NCI-H526 (cell line): ENCODE results near the gene PDK2.

Source experiments
- DNase-seq, 2 experiments: peaks; one replicate each; lab custom pipeline; 2025; lab: John Stamatoyannopoulos, UW

PDK2 gene

GRCh38 chr17:50094753-50095619 lies at the start of gene PDK2:
Gene PDK2 (plus strand): TSS chr17:50095351. CDS start chr17:50095436, 85 bp downstream.
- peak; percentile 90 to 98 for DNase-seq

- DNase-seq: no peak
These were observed 49.0 kb upstream of the PDK2 start for GRCh38 chr17:50046179-50046578.

GRCh38 chr17:50046667-50047066 lies 48.5 kb upstream of the PDK2 start:
- no peak for DNase-seq

DNA sequence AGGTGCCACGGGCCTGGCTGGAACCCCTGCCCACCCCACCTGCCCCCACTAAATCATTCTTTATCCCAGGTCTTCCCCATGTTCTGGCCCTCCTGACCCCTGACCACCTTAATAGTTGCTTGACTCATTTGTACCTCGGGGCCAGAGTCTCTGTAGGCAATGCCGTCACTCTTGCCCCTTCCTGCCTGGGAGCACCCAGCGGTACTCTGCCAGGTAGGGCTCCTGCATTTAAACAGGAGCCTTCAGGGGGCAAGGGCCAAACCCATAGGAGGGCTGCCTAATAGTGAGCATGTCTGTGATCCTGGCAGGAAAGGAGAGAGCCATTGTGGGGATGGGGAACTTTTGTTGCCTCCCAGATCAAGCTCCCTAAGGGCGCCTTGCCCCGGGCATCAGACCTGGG lies 48.1 kb upstream of the PDK2 start:
- DNase-seq: no peak

DNA sequence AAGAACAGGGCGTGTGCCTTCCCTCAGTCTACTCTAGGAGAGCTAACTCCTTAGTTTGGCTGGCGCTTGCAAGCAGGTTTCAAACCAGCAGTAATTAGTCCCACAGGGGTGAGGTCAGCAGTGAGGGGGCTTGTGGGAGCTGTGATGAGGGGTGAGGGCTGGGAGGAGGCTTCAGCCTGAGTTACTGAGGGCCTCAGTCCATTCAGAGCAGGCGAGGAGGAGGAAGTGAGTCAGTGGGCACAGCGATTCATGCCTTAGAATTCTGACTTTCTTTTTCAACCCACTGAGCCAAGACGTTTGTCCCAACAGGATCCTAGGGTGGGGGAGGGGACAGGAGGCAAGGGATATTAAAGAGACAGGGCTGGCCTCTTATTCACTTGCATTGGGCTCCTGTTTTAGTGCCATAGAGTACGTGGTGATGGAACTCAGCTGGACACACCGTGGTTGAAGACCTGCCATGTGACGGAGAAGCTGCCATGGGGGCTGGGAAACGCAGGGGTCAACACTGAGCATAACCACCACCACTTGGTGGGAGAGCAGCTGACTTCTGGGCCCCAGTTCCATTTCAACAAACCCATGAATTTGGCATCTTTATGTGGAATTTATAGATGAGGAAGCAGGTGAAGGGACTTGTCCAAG lies 47.5 kb upstream of the PDK2 start:
- no peak for DNase-seq

- no peak for DNase-seq
These were observed 46.9 kb upstream of the PDK2 start for GRCh38 chr17:50048146-50048720.

DNA sequence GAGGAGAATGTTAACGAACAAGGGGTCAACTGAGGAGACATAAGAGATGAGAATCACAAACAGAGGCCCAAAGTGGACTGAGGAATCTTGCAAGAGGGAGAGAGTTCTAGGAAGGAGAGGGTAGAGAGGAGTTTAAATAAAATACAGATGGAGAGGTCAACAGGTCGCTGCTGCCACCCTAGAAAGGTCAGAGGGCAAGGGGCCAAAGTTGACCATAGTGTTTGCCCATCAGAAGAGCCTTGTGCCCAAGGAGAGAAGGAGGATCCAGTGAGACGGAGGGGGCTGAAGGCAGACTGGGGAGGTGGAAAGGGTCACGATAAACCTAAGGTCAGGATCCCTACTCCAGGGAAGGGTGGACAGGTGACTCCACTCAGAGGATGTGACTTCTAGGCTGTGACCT lies 46.2 kb upstream of the PDK2 start:
- no peak for DNase-seq

DNA sequence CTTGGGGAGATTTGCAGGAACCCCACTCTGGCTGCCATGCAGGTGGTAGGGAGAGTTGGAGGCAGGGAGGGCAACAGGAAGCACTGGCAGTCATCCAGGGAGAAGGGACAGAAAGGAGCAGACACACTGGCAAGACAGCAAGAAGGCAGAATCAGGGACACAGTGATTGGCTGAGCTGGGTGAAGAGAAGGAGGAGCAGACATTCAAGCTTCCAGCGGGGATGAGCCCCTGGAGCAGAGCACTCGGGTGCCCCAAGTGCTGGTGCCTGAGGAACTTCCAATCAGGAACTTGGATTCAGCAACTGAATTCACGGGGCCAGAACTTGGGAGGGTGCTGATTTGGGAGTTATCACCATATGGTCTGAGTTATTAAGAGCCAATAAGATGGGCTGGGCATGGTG lies 45.5 kb upstream of the PDK2 start:
- DNase-seq: no peak

GRCh38 chr17:50050431-50051032 lies 44.6 kb upstream of the PDK2 start:
- no peak for DNase-seq

DNA sequence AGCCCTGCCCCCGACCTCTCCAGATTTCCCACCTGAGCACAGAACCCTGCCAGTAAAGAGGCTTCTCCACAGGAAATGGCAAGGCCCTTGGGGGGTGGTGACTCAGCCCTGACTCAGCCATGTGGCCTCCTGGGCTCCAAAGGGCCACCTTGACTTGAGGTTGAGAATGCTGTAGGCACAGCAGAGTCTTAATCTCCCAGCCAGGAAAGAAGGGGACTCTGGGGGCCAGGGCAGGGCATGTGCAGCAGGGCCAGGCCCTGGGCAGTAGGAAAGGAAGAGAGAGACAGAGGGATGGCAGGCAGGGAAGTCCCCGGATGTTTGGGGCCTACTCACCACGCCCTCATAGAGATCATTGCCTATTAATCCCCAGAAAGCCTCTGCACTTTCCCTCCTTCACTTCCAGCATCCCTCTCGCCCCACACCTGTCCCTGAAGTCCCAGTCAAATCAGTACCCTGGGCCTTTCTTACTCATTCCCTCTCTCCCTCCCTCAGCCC lies 44.0 kb upstream of the PDK2 start:
- no peak for DNase-seq

DNA sequence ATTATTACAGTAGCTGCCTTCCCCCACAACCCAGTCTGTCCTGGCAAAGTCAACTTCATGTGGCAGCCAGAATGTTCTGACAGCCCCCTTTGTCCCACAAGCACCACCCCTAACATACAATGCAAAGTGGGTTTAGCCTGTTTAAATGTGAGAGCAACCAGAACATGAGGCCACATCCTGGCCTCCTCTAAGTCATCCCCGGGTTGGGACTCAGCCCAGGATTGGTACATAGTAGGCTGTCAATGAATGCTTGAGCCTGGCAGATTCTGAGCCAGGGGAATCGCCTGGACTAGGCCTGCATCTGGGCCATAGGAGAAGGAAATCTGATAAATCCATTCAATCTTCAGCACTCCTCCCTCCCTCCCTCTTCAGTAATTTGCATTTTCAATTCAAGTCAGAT lies 43.5 kb upstream of the PDK2 start:
- DNase-seq: no peak

GRCh38 chr17:50052241-50052796 lies 42.8 kb upstream of the PDK2 start:
- peak; percentile 55 to 79 for DNase-seq

DNA sequence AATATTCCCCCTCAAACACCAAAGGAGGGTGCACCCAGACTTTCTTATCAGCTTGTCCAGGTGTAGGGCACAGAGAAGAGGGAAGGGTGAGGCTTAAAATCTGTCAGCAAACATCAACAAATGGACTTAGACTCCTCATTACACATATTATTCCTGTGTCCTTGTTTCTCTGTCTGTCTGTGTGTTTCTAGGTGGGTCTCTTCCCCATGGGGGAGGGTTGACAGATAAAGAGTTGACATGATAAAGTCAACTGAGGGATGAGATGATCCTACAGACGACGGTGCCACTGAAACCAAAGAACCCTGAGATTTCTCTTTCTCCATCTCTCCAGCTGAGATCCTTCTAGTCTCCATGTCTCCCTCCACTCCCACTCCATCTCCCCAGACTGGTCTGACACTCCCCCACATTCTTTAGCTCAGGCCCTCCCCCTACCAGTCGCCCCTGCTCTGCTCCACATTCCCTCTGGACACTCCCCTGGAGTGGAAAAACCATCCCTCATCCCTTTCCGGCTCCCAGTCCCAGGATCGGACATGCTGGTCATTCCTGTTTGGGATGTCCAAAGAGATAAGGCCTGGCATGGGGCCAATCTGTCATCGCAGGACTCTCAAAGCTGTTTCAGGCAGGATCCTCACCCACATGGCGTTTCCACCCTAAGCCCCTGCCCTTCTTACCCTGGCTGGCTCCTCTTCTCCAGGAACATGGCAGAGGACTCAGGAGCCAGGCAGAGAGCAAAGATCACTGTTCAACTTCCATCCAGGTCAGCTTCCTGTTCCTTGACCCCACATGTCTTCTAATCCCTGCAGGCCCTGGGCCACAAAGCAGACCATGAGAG lies 42.1 kb upstream of the PDK2 start:
- DNase-seq: no peak

- DNase-seq: no peak
These were observed 41.5 kb upstream of the PDK2 start for GRCh38 chr17:50053654-50053960.

DNA sequence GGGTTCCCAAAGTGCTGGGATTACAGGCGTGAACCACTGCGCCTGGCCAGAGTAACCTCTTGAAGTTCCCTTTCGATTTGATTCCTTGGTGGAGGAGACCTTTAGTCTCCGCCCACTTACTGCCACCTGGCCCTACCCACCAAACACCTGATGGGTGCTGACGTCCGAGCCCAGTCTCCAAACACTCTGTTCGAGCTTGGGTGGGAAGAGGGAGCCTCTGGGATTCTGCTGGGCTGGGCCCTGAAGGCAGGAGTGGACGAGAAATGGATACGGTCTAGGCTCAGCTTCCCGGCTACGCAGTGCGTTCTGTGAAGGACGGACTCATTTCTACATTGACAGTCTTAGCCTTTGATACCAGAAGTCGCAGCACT lies 40.1 kb upstream of the PDK2 start:
- DNase-seq: peak; percentile 87 to 90

DNA sequence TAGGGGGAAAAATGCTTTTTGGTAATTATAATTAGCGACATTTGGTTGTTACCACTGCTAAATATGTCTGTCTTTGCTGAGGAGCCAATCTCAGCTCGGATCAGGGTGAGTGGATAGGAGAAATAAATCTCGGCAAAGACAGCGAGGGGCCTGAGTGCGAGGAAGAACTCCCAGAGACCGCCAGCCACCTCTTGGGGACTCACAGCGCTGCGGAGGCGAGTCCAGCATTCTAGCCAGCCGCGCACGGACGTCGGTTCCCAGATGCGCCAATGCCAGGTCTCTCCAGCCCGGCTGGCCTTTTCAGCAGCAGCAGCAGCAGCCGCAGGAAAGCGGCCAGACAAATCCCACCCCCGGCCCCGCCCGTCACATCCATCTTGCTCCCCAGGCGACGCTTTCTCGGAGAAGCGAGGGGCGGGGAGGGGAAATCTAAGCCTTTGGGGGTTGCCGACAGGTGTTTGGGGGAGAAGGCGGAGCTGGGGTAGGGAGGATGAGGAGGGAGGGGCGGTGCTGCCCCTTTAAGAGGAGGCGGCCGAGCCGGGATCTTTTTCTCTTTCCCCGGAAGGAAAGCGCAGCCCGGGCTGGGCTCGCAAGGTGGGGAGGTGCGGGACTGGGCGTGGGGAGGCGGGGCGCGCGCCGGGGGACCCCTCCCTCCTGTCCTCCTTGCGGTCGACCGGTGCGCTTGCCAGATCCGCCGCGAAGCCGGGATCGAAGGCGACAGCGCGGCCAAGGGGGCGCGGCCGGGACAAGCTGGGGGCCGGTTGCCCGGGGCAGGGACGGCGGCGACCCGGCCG lies 39.5 kb upstream of the PDK2 start, which contains the start of gene ITGA3:
ITGA3 (plus strand) TSS at position 685 of the 791 bp plus-strand sequence. CDS start 330 bp downstream, outside the sequence.
- peak; percentile 82 to 97 for DNase-seq

DNA sequence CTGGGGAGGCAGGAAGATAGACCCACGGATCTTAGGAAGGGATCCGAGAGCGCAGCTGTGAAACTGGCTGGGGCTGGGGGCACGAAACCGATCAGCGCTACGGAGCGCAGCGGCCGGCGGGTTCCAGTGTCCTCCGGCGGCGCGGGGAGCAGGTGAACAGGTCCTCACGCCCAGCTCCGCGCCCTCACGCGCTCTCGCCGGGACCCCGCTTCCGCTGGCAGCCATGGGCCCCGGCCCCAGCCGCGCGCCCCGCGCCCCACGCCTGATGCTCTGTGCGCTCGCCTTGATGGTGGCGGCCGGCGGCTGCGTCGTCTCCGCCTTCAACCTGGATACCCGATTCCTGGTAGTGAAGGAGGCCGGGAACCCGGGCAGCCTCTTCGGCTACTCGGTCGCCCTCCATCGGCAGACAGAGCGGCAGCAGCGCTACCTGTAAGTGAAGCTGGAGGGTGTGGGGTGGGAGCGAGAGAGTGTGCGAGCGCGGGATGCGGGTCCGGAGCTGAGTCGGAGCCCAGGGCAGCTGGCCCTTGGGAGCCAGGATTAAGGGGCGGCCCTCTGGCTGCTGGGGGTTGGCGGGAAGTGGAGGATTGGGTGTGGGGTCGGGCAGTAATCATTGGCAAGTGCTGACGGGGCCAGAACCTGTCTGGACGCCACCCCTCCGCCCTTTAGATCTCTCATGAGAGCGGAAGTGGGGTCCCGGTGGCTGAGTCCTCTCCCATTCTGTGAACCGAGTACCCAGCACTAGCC lies 38.8 kb upstream of the PDK2 start:
- peak; percentile 76 to 94 for DNase-seq

GRCh38 chr17:50056961-50057330 lies 38.2 kb upstream of the PDK2 start:
- no peak for DNase-seq

- no peak for DNase-seq
These were observed 37.6 kb upstream of the PDK2 start for GRCh38 chr17:50057521-50057991.
